Measurements from ENCODE around the gene CCDC85C. TPM values are rescaled to one million over a fixed set of nuclear protein-coding genes. Genes with fewer than 3 reads are reported as not detected.
A peak's percentile ranks its signal among the peaks of the same experiment; 100 is the strongest.

The CCDC85C gene
- total RNA-seq, 1 experiment from 2014 or later = 42.3 TPM

DNA sequence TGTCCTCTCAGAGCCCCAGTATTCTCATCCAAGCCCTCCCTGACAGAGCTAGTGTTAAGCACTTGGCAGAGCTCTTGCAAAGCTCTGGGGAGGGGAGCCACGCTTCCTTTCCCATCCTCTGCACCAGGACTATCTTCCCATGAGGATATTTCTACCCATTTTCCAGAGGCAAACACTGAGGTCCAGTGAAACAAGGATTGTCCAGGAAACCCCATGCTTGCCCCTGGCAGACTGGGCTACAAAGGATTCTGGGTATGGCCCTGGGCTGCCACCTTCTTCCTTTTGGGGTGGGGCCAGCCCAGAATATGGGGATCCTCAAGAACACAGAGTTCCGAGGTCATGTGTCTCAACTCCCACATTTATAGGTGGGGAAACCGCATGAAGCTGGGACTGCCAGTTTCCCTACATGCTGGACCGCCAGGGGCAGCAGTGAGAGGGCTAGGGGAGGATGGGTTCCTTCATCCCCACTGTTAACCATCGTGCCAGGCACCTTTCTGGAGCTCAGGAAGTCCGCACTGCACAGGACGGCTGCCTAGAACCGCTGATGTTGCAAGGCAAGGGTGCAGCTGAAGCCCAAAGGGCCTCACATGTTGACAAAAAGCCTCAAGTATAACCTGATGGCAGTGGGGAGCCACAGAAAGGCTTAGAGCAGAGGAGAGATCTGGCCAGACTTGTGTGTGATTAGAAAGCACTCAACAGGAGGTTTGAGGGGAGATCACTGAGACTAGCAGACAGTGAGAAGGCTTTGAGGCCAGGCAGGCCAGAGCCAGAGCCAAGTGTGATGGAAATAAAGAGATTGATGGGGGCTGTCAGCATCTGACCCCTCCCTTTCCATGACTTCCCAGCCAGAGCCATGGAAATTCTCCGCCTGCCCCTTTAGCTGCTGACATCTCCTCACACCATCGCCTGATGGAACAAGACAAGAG, 5.5 kb upstream of the CCDC85C start (continued):
- TF ChIP-seq, protein P1, sequence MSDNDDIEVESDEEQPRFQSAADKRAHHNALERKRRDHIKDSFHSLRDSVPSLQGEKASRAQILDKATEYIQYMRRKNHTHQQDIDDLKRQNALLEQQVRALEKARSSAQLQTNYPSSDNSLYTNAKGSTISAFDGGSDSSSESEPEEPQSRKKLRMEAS (IDR thresholded peaks at IDR 0.05) = no peak

DNA sequence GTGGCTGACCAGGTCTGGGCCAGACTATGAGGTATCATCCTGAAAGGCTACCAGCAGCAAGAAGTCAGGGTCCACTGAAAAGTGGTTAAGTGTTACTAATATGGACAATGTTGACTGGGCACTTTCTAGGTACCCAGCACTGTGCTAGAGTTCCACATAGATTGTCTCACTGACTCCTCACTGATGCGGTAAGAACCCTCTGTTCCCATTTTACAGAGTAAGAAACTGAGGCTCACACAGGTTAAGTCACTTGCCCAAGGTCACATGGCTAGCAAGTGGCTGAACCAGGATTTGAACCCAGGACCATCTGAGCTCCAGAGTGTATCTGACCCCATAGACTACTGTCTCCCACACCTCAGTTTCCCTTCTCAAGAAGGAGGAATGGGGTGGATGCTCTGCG, 4.6 kb upstream of the CCDC85C start:
- ChIA-PET CTCF (no interaction called here), POLR2A (no interaction called here), RAD21 (ENCODE audit: low non-redundant PET in 1 of 2, low total read pairs in 2 of 2, uncharacterized antibody in 2 of 2, unreplicated experiment in 2 of 2) (no interaction called here)
- TF ChIP-seq EGR1 (IDR thresholded peaks at IDR 0.05; ENCODE audit: low read depth) (no peak), SRF (IDR thresholded peaks at IDR 0.05; ENCODE audit: low read depth) (no peak), SIN3A (IDR thresholded peaks at IDR 0.05; ENCODE audit: low read depth) (no peak)
- Histone ChIP-seq H3K4me1 (ENCODE audit: control insufficient read depth in 1 of 2, insufficient read depth in 2 of 2, low read length in 2 of 2) (peaks cover 12 to 17% of the 10 kb centered on the region in 2 experiments), H3K4me2 (ENCODE audit: low read length) (no peak overlapping the region), H3K4me3 (replicated peaks in 1 of 2; ENCODE audit: low read depth in 1 of 2, low read length in 2 of 2) (no peak overlapping the region), H2AFZ (ENCODE audit: low read depth, low read length, poor library complexity, severe bottlenecking) (no peak overlapping the region), H3K27ac (ENCODE audit: low read depth, low read length) (no peak overlapping the region), H3K27me3 (ENCODE audit: insufficient read depth, low read length) (no peaks in the 10 kb centered on the region), H3K9me3 (ENCODE audit: control insufficient read depth in 1 of 2, insufficient read depth in 1 of 2, low read depth in 1 of 2, low read length in 2 of 2) (no peaks in the 10 kb centered on the region), H3K36me3 (ENCODE audit: control insufficient read depth in 1 of 2, insufficient read depth in 2 of 2, low read length in 2 of 2) (no peaks in the 10 kb centered on the region), H3K79me2 (ENCODE audit: insufficient read depth, low read length) (no peaks in the 10 kb centered on the region), H3K9ac (ENCODE audit: low read length) (no peak overlapping the region), H4K20me1 (ENCODE audit: insufficient read depth) (no peaks in the 10 kb centered on the region), H3K9me2 (ENCODE audit: insufficient read depth) (no peaks in the 10 kb centered on the region)
- DNase-seq (ENCODE audit: low read depth, low spot score) = no peak
- ATAC-seq = no peak
- intact Hi-C loops (cut with micrococcal nuclease) = no loop called here
- BruUV-seq (replicated peaks) = no TSS peak

DNA sequence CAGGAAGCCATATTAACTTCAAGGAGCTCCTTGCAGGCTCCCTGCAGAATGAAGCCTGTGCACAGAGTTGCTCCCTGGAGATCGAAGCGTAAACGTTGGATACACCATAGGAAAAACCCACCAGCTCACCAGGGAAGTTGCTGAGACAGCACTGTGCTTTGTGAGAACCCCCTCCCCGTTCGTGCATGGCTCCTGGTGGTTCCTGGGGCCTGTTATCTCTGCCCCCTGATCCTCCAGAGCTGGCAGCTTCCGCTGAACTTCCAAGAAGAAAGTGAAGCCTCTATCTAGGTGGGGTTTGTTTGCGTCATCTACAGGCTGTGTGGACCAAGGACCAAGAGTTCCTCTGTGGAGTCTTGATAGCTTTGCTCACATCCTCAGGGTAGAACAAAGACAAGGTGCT, 2.4 kb upstream of the CCDC85C start:
- TF ChIP-seq EZH2 (IDR thresholded peaks at IDR 0.05) (no peak), POLR2A (IDR thresholded peaks at IDR 0.05; ENCODE audit: borderline replicate concordance, extremely low read depth, insufficient read depth, insufficient read length) (no peak)
- no peaks in the 10 kb centered on the region for H3K36me3 ChIP-seq (ENCODE audit: control insufficient read depth in 1 of 2, insufficient read depth in 2 of 2, low read length in 2 of 2)
- H3K9me3 ChIP-seq (ENCODE audit: control insufficient read depth in 1 of 2, insufficient read depth in 1 of 2, low read depth in 1 of 2, low read length in 2 of 2) = no peaks in the 10 kb centered on the region
- RAD21 ChIA-PET (ENCODE audit: low non-redundant PET in 1 of 2, low total read pairs in 2 of 2, uncharacterized antibody in 2 of 2, unreplicated experiment in 2 of 2) = no interaction called here
- intact Hi-C loops (cut with micrococcal nuclease) = no loop called here
- DNase-seq (ENCODE audit: low read depth, low spot score) (no peak), ATAC-seq (no peak)
- H3K27ac ChIP-seq (ENCODE audit: low read depth, low read length) = no peak overlapping the region
- no peaks in the 10 kb centered on the region for H3K9me2 ChIP-seq (ENCODE audit: insufficient read depth)
- no TSS peak for BruUV-seq (replicated peaks)
- POLR2A ChIA-PET = no interaction called here
- CTCF ChIA-PET = no interaction called here
- H4K20me1 ChIP-seq (ENCODE audit: insufficient read depth) = no peaks in the 10 kb centered on the region
- H3K4me1 ChIP-seq (ENCODE audit: control insufficient read depth in 1 of 2, insufficient read depth in 2 of 2, low read length in 2 of 2) = peaks cover 19 to 30% of the 10 kb centered on the region in 2 experiments
- H3K27me3 ChIP-seq (ENCODE audit: insufficient read depth, low read length) = no peaks in the 10 kb centered on the region
- H2AFZ ChIP-seq (ENCODE audit: low read depth, low read length, poor library complexity, severe bottlenecking) = no peak overlapping the region
- no peak overlapping the region for H3K9ac ChIP-seq (ENCODE audit: low read length)
- peaks cover 16% of the 10 kb centered on the region for H3K79me2 ChIP-seq (ENCODE audit: insufficient read depth, low read length)
- H3K4me2 ChIP-seq (ENCODE audit: low read length) = peak overlapping the region; percentile 98
- no peak overlapping the region for H3K4me3 ChIP-seq (replicated peaks in 1 of 2; ENCODE audit: low read depth in 1 of 2, low read length in 2 of 2)

All from HCT116 (cell line).